Naive thymus-derived CD4-positive, alpha-beta T cell (primary cell): ENCODE results near the gene EGFR. TPM values are rescaled to one million over a fixed set of nuclear protein-coding genes. Genes with fewer than 3 reads are reported as not detected.

Source experiments
- ATAC-seq: fragments of 150-1000 bp; cut with Tn5 transposase; 2 replicates; pipeline ENCODE4 v1.10.0; 2021; ENCODE audit warnings: mild to moderate bottlenecking, moderate library complexity
- CTCF ChIA-PET: fragments of 350-600 bp; sonication (Branson Sonifier 250); formaldehyde crosslinking; loops from one replicate; lab custom pipeline; 2021; ENCODE audit warnings: antibody characterized with exemption; lab: Charles Lee
- POLR2A ChIA-PET: fragments of 350-600 bp; sonication (Branson Sonifier 250); formaldehyde crosslinking; loops from one replicate; lab custom pipeline; 2021; ENCODE audit warnings: antibody characterized with exemption, inconsistent platforms; lab: Charles Lee
- DNase-seq, 9 donors: peaks; one replicate each; pipeline versions ENCODE4 v3.0.0 to v3.0.0-alpha.2; 2020 to 2022; ENCODE audit warnings: mixed read lengths in 1 of 9
- H3K27ac ChIP-seq: one replicate; pipeline ENCODE4 v1.7.0; 2013; ENCODE audit warnings: mild to moderate bottlenecking, low read depth, low read length, moderate library complexity
- H3K27me3 ChIP-seq, 2 donors: one replicate each; pipeline ENCODE4 v1.7.0; 2013; ENCODE audit warnings: low read length in 2 of 2, mild to moderate bottlenecking in 2 of 2, moderate library complexity in 2 of 2; ENCODE audit not compliant: control insufficient read depth in 2 of 2, insufficient read depth in 2 of 2
- H3K36me3 ChIP-seq, 3 experiments: 1 replicate in 2 of 3; 2 replicates in 1 of 3; pipeline ENCODE4 v1.7.0; 2013; ENCODE audit warnings: low read length in 3 of 3, mild to moderate bottlenecking in 3 of 3, moderate library complexity in 1 of 3; ENCODE audit not compliant: insufficient read depth in 3 of 3, control insufficient read depth in 2 of 3
- H3K4me1 ChIP-seq, 2 donors: one replicate each; pipeline ENCODE4 v1.7.0; 2013; ENCODE audit warnings: low read length in 2 of 2, mild to moderate bottlenecking in 2 of 2, moderate library complexity in 1 of 2; ENCODE audit not compliant: control insufficient read depth in 2 of 2, insufficient read depth in 2 of 2
- H3K4me3 ChIP-seq: 2 replicates; pipeline ENCODE4 v1.7.0; 2013; ENCODE audit warnings: mild to moderate bottlenecking, low read length
- H3K9me3 ChIP-seq, 3 experiments: 1 replicate in 2 of 3; 2 replicates in 1 of 3; pipeline ENCODE4 v1.7.0; 2013; ENCODE audit warnings: low read length in 3 of 3; ENCODE audit not compliant: control insufficient read depth in 2 of 3
- H3K27ac Mint-ChIP-seq, 9 donors: one replicate each; pipeline ENCODE4 v1.8.0; 2020 to 2022; ENCODE audit warnings: mixed read lengths in 9 of 9, mild to moderate bottlenecking in 8 of 9, moderate library complexity in 5 of 9, inconsistent platforms in 2 of 9
- H3K27me3 Mint-ChIP-seq, 5 donors: one replicate each; pipeline ENCODE4 v1.8.0; 2021 to 2022; ENCODE audit warnings: mixed read lengths in 5 of 5, mild to moderate bottlenecking in 1 of 5
- H3K36me3 Mint-ChIP-seq, 5 donors: one replicate each; pipeline ENCODE4 v1.8.0; 2020 to 2022; ENCODE audit warnings: mixed read lengths in 5 of 5, mild to moderate bottlenecking in 3 of 5, inconsistent platforms in 1 of 5
- H3K4me1 Mint-ChIP-seq, 7 donors: one replicate each; pipeline ENCODE4 v1.8.0; 2020 to 2022; ENCODE audit warnings: mixed read lengths in 7 of 7, mild to moderate bottlenecking in 3 of 7, inconsistent platforms in 1 of 7
- H3K4me3 Mint-ChIP-seq, 10 donors: one replicate each; pipeline ENCODE4 v1.8.0; 2020 to 2022; ENCODE audit warnings: mild to moderate bottlenecking in 10 of 10, mixed read lengths in 10 of 10, moderate library complexity in 6 of 10, inconsistent platforms in 2 of 10
- H3K9me3 Mint-ChIP-seq, 11 donors: one replicate each; pipeline ENCODE4 v1.8.0; 2020 to 2022; ENCODE audit warnings: mixed read lengths in 11 of 11, mild to moderate bottlenecking in 4 of 11, inconsistent platforms in 1 of 11, moderate library complexity in 1 of 11
- intact Hi-C, 2 donors: fragments of 100-400 bp; cut with micrococcal nuclease; formaldehyde crosslinking; loops; one replicate each; pipeline ENCODE4 v1.15.1; 2023
- polyA plus RNA-seq, 2 donors: library from polyadenylated mRNA; unstranded; fragments of 300-500 nt; fragmentation: Illumina TruSeq; gene quantifications; one replicate each; pipeline ENCODE4 v1.2.3, GENCODE V29; 2021
- total RNA-seq, 6 experiments: library from RNA in 5 of 6; stranded (reverse) in 5 of 6; gene quantifications; 1 replicate in 5 of 6; 2 replicates in 1 of 6; pipeline ENCODE4 v1.2.3 and lab custom pipeline; 2021 to 2026

The EGFR gene
- total and polyA plus RNA-seq, 7 experiments from 2014 or later = 0.16 TPM; not detected in 6

- DNase-seq = no peak
- ChIA-PET POLR2A (no interaction called here), CTCF (no interaction called here)
These were observed 126.8 kb downstream of the EGFR start for GRCh38 chr7:55145606-55146005.

GRCh38 chr7:55147101-55147500, 128.3 kb downstream of the EGFR start:
- ChIA-PET CTCF (no interaction called here), POLR2A (no interaction called here)
- H3K4me3 Mint-ChIP-seq = no peak overlapping the region

More at GRCh38 chr7:55145606-55146005, 126.8 kb downstream of the EGFR start:
- Mint-ChIP-seq H3K27me3 (peaks cover 3 to 43% (median 26%) of the 10 kb centered on the region in 5 donors), H3K4me1 (peaks cover 0 to 4% (median 0%) of the 10 kb centered on the region in 7 donors), H3K27ac (no peak overlapping the region), H3K9me3 (peaks cover 0 to 4% (median 2%) of the 10 kb centered on the region in 11 donors), H3K36me3 (no peaks in the 10 kb centered on the region), H3K4me3 (no peak overlapping the region)
- Histone ChIP-seq H3K36me3 (no peaks in the 10 kb centered on the region), H3K27ac (no peak overlapping the region), H3K4me1 (no peaks in the 10 kb centered on the region), H3K4me3 (no peak overlapping the region), H3K27me3 (no peaks in the 10 kb centered on the region), H3K9me3 (no peaks in the 10 kb centered on the region)
- ATAC-seq = no peak
- intact Hi-C loops = no loop called here

GRCh38 chr7:55147736-55148135, 128.9 kb downstream of the EGFR start:
- Mint-ChIP-seq H3K27ac (no peak overlapping the region), H3K36me3 (no peaks in the 10 kb centered on the region), H3K27me3 (peaks cover 3 to 48% (median 27%) of the 10 kb centered on the region in 5 donors), H3K4me3 (no peak overlapping the region), H3K9me3 (peaks cover 0 to 4% (median 2%) of the 10 kb centered on the region in 11 donors), H3K4me1 (no peaks in the 10 kb centered on the region)
- CTCF ChIA-PET = no interaction called here
- Histone ChIP-seq H3K4me1 (no peaks in the 10 kb centered on the region), H3K36me3 (no peaks in the 10 kb centered on the region), H3K27me3 (no peaks in the 10 kb centered on the region), H3K9me3 (no peaks in the 10 kb centered on the region), H3K27ac (no peak overlapping the region), H3K4me3 (no peak overlapping the region)
- POLR2A ChIA-PET = no interaction called here
- ATAC-seq = no peak
- intact Hi-C loops = no loop called here
- no peak for DNase-seq

More at GRCh38 chr7:55147101-55147500, 128.3 kb downstream of the EGFR start:
- ATAC-seq = no peak
- Mint-ChIP-seq H3K4me1 (no peaks in the 10 kb centered on the region), H3K9me3 (peaks cover 0 to 4% (median 2%) of the 10 kb centered on the region in 11 donors), H3K36me3 (no peaks in the 10 kb centered on the region), H3K27me3 (peaks cover 3 to 48% (median 27%) of the 10 kb centered on the region in 5 donors), H3K27ac (no peak overlapping the region)
- Histone ChIP-seq H3K9me3 (no peaks in the 10 kb centered on the region), H3K4me3 (no peak overlapping the region), H3K27me3 (no peaks in the 10 kb centered on the region), H3K36me3 (no peaks in the 10 kb centered on the region), H3K4me1 (no peaks in the 10 kb centered on the region), H3K27ac (no peak overlapping the region)
- intact Hi-C loops = no loop called here
- DNase-seq = no peak

GRCh38 chr7:55148571-55148970, 129.8 kb downstream of the EGFR start:
- no peaks in the 10 kb centered on the region for H3K4me1 Mint-ChIP-seq
- no peak overlapping the region for H3K27ac Mint-ChIP-seq
- Histone ChIP-seq H3K36me3 (no peaks in the 10 kb centered on the region), H3K27ac (no peak overlapping the region), H3K27me3 (no peaks in the 10 kb centered on the region), H3K9me3 (no peaks in the 10 kb centered on the region), H3K4me3 (no peak overlapping the region), H3K4me1 (no peaks in the 10 kb centered on the region)
- H3K9me3 Mint-ChIP-seq = peaks cover 0 to 4% (median 2%) of the 10 kb centered on the region in 11 donors
- no peaks in the 10 kb centered on the region for H3K36me3 Mint-ChIP-seq
- intact Hi-C loops = no loop called here
- no peak overlapping the region for H3K4me3 Mint-ChIP-seq
- ChIA-PET CTCF (no interaction called here), POLR2A (no interaction called here)
- peaks cover 3 to 40% (median 23%) of the 10 kb centered on the region in 5 donors for H3K27me3 Mint-ChIP-seq
- ATAC-seq = no peak
- no peak for DNase-seq

- intact Hi-C loops = no loop called here
- Mint-ChIP-seq H3K9me3 (peaks cover 0 to 4% (median 2%) of the 10 kb centered on the region in 11 donors), H3K36me3 (no peaks in the 10 kb centered on the region), H3K27ac (no peak overlapping the region), H3K4me3 (no peak overlapping the region), H3K4me1 (no peaks in the 10 kb centered on the region), H3K27me3 (peaks cover 3 to 40% (median 20%) of the 10 kb centered on the region in 5 donors)
- Histone ChIP-seq H3K4me1 (no peaks in the 10 kb centered on the region), H3K4me3 (no peak overlapping the region), H3K9me3 (no peaks in the 10 kb centered on the region), H3K27ac (no peak overlapping the region), H3K36me3 (no peaks in the 10 kb centered on the region), H3K27me3 (no peaks in the 10 kb centered on the region)
- no peak for ATAC-seq
- no peak for DNase-seq
- ChIA-PET POLR2A (no interaction called here), CTCF (no interaction called here)
These were observed 130.2 kb downstream of the EGFR start for GRCh38 chr7:55149001-55149400.

- ChIA-PET CTCF (no interaction called here), POLR2A (no interaction called here)
- peaks cover 0 to 4% (median 2%) of the 10 kb centered on the region in 11 donors for H3K9me3 Mint-ChIP-seq
- no peaks in the 10 kb centered on the region for H3K27me3 ChIP-seq
- no peak overlapping the region for H3K4me3 Mint-ChIP-seq
- H3K36me3 Mint-ChIP-seq = no peaks in the 10 kb centered on the region
- no peak overlapping the region for H3K27ac ChIP-seq
- DNase-seq (no peak), ATAC-seq (no peak)
- H3K4me1 Mint-ChIP-seq = no peaks in the 10 kb centered on the region
- intact Hi-C loops = no loop called here
- no peaks in the 10 kb centered on the region for H3K4me1 ChIP-seq
- H3K9me3 ChIP-seq = no peaks in the 10 kb centered on the region
- peaks cover 1 to 42% (median 20%) of the 10 kb centered on the region in 5 donors for H3K27me3 Mint-ChIP-seq
- no peaks in the 10 kb centered on the region for H3K36me3 ChIP-seq
- no peak overlapping the region for H3K4me3 ChIP-seq
- H3K27ac Mint-ChIP-seq = no peak overlapping the region
These were observed 131.3 kb downstream of the EGFR start for GRCh38 chr7:55150166-55150565.

- intact Hi-C loops = no loop called here
- no peak for DNase-seq
- POLR2A ChIA-PET = no interaction called here
- Histone ChIP-seq H3K36me3 (no peaks in the 10 kb centered on the region), H3K4me3 (no peak overlapping the region), H3K27me3 (no peaks in the 10 kb centered on the region), H3K4me1 (no peaks in the 10 kb centered on the region), H3K27ac (no peak overlapping the region), H3K9me3 (no peaks in the 10 kb centered on the region)
- Mint-ChIP-seq H3K4me3 (no peak overlapping the region), H3K27me3 (peaks cover 0 to 41% (median 16%) of the 10 kb centered on the region in 5 donors), H3K4me1 (no peaks in the 10 kb centered on the region), H3K36me3 (no peaks in the 10 kb centered on the region), H3K27ac (peak overlapping the region in 1 of 9 donors; percentile 4), H3K9me3 (peaks cover 0 to 4% (median 0%) of the 10 kb centered on the region in 11 donors)
- CTCF ChIA-PET = no interaction called here
- no peak for ATAC-seq
These were observed 132.1 kb downstream of the EGFR start for GRCh38 chr7:55150709-55151451.
